ENCODE results near the gene KRTAP4-12.

GRCh38 chr17:41103896-41104295, 20.1 kb downstream of the KRTAP4-12 start:
- TF ChIP-seq CTCF (IDR thresholded peaks at IDR 0.05 in 2 of 3, conservative IDR thresholded peaks at IDR 0.05 in 1 of 3; ENCODE audit: borderline replicate concordance in 1 of 3, insufficient read depth in 1 of 3, low read depth in 2 of 3, low read length in 2 of 3) (no peak), ELF1 (IDR thresholded peaks at IDR 0.05; ENCODE audit: borderline replicate concordance, low read depth) (no peak), ZNF274 (IDR thresholded peaks at IDR 0.05; ENCODE audit: low read depth, low read length) (no peak), POLR2AphosphoS5 (IDR thresholded peaks at IDR 0.05; ENCODE audit: low read depth, low read length) (no peak), YY1 (IDR thresholded peaks at IDR 0.05; ENCODE audit: extremely low read depth, insufficient replicate concordance, low read depth, low read length) (no peak)
